Retinal pigment epithelial cell (primary cell): ENCODE results near the gene KRTAP1-1.
"Not testable (repeated sequence)": the region's sequence is repeated elsewhere in the genome, so short reads cannot be mapped to it uniquely, and the experiment has no call there.

Source experiments
- DNase-seq: peaks from one replicate; pipeline ENCODE4 v3.0.0-alpha.2; 2010; ENCODE audit warnings: low read depth
- H3K4me3 ChIP-seq: 2 replicates; pipeline ENCODE4 v1.5.1; 2011; ENCODE audit warnings: mild to moderate bottlenecking, low read length, control low read depth, moderate library complexity
- CTCF ChIP-seq: conservative IDR thresholded peaks from 2 replicates; pipeline ENCODE4 v1.5.1; 2011; ENCODE audit warnings: low read depth, low read length, control low read depth, inconsistent platforms

KRTAP1-1 gene

DNA sequence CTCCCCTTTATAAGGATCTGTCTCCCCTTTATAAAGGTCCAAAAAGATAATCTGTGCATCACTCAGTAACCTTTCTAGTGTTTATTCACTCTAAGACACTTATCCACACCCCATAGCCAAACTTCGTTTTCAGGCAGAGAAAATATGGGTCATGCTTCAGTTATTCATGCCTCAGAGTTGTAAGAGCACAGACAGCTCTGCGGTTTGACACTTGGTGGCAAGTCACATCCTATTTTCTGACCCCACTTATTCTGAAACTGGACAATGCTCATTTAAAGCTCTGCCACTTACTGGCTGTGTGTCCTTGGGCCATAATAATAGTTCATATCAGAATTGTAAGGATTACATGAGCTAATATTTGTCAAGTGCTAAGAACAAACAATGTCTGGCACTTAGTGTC lies 7.9 kb upstream of the KRTAP1-1 start:
- no peak overlapping the region for H3K4me3 ChIP-seq
- no peak for DNase-seq
- TF ChIP-seq CTCF, result no peak

DNA sequence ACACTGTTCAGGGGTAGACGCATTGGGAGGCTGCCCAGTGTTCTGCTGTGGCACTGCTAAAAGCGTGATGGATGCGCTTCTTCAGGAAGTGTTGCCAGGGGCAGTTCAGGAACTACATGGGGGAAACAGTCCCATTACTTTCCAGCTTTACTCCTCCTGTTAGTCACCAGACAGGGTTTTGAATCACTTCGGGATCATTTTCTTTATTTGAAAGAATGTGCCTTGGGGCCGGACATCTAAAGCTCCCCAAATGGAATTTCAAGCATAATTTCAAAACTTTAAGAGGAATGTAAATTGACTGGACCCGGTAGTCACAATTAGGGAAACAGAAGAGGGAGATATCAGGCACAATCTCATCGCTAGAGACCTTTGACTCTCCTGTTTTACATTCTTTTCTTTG lies 7.2 kb upstream of the KRTAP1-1 start:
- no peak overlapping the region for H3K4me3 ChIP-seq
- no peak for DNase-seq
- no peak for TF ChIP-seq CTCF

- not testable (repeated sequence) for H3K4me3 ChIP-seq, DNase-seq
Measured at GRCh38 chr17:41046735-41047465, 5.7 kb upstream of the KRTAP1-1 start, which contains the start of gene KRTAP2-1. Gene KRTAP2-1 (minus strand): TSS chr17:41047316. CDS start chr17:41047267, 49 bp downstream.

DNA sequence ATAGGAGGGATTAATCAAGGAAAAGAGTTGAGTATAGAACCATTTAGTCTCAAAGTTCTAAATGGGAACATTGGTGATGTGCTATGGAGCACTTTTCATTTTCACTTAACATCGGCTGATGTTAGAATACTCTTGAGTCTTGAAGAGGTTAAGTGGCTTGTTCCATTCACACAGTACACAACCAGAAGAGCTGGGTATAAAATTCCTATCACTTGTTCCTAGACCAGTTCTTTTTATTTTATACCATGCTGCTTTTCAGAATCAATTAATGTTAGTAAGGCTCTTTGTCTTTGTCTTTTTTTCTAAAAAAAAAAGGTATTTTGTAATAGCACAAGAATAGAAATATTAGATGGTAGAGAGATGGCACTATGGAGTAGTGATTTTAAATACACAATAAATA lies 1.7 kb upstream of the KRTAP1-1 start:
- no peak for TF ChIP-seq CTCF
- H3K4me3 ChIP-seq, result no peak overlapping the region
- DNase-seq, result no peak

DNA sequence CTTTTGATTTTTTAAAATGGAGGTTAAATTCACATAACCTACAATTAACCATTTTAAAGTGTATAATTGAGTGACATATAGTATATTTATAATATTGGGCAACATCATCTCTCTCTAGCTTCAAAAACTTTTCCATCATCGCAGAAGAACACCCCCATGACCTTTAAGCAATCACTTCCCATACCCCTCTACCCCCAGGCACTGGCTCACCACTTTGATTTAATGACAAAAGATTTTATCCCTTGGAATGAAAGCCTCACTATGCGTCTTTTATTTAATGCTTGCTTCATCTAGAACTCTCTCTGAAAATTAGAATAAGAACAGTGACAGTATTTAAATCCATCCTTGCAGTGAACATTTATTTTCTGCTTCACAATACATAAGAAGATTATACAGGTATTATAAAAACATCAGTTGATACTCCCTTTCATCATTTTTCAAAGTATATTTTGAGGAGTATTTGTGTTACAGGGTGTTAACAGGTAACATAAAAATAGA lies 3.3 kb downstream of the KRTAP1-1 start:
- no peak for TF ChIP-seq CTCF
- no peak for DNase-seq
- no peak overlapping the region for H3K4me3 ChIP-seq

DNA sequence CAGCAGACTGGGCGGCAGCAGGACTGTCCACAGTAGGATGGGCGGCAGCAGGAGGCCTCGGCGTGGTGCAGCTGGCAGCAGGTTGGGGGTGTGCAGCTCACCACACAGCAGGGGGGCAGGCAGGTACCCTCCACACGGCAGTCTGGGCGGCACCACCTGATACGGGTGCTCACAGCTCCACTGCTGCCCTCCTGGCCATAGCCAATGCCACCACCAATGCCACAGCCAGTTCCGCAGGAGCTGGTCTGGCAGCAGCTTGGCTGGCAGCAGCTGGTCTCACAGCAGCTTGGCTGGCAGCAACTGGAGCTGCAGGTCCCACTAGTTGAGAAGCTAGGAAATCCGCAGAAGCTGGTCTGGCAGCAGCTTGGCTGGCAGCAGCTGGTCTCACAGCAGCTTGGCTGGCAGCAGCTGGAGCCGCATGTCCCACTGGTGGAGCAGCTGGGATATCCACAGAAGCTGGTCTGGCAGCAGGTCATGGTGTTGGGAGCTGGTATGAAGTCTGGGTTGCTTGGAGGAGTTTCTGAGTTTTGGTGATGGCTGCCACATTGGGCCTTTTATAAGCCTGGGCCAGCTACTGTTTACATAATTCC lies 6.8 kb downstream of the KRTAP1-1 start, which contains the start of gene KRTAP1-3:
TSS of gene KRTAP1-3 (minus strand) at position 529 of the 590 bp plus-strand sequence. CDS start at position 476, 53 bp downstream.
- H3K4me3 ChIP-seq, DNase-seq: not testable (repeated sequence)

DNA sequence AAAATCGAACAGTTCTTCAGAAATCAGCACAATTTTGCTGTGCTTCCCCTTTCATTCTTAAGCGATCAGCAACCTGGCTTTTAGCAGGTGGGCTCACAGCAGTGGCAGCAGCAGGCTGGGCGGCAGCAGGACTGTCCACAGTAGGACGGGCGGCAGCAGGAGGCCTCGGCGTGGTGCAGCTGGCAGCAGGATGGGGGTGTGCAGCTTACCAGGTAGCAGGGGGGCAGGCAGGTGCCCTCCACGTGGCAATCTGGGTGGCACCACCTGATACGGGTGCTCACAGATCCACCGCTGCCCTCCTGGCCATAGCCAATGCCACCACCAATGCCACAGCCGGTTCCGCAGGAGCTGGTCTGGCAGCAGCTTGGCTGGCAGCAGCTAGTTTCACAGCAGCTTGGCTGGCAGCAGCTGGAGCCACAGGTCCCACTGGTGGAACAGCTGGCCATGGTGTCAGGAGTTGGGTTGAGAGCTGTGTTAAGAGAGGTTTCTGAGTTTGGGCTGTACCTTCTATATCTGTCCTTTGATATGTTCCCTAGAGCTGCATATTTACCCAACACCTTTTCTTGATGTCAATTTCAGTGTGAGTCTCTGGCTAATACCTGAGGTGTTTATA lies 11.5 kb downstream of the KRTAP1-1 start, which contains the start of gene KRTAP1-4:
TSS of gene KRTAP1-4 (minus strand) at position 563 of the 613 bp plus-strand sequence. CDS start at position 446, 117 bp downstream.
- DNase-seq, result no peak
- TF ChIP-seq CTCF, result no peak
- no peak within 1 kb of the TSS for H3K4me3 ChIP-seq
